K562 (cell line): Measurements from ENCODE around the gene SLC9B1. TPM values are rescaled to one million over a fixed set of nuclear protein-coding genes. Genes with fewer than 3 reads are reported as not detected.

Source experiments
- AFF1 ChIP-seq, 2 experiments: fragments of 450-650 bp; IDR thresholded peaks; 2 replicates each; pipeline ENCODE4 v1.6.1; 2018; ENCODE audit warnings: mild to moderate bottlenecking in 2 of 2, low read depth in 1 of 2; ENCODE audit not compliant: partially characterized antibody in 2 of 2
- ARID1B ChIP-seq: fragments of 450-650 bp; IDR thresholded peaks from 2 replicates; pipeline ENCODE4 v1.6.1; 2016; ENCODE audit warnings: antibody characterized with exemption, mild to moderate bottlenecking, inconsistent platforms
- ARNT ChIP-seq, 2 experiments: fragments of 450-650 bp; IDR thresholded peaks; 2 replicates each; pipeline ENCODE4 v1.6.1; 2016; ENCODE audit warnings: mild to moderate bottlenecking in 1 of 2
- ATF1 ChIP-seq, 2 experiments: fragments of 450-650 bp in 1 of 2; IDR thresholded peaks; 2 replicates each; pipeline ENCODE4 v1.6.1; 2016; ENCODE audit warnings: missing compliant biosample characterization in 1 of 2, missing genetic modification characterization in 1 of 2
- BRCA1 ChIP-seq, 2 experiments: fragments of 450-650 bp in 1 of 2; sonication (generic) in 1 of 2; formaldehyde crosslinking in 1 of 2; IDR thresholded peaks; 2 replicates each; pipeline versions ENCODE4 v1.5.0 to v1.6.1; 2017 to 2020; ENCODE audit warnings: mild to moderate bottlenecking in 1 of 2, missing genetic modification reagents in 1 of 2
- CEBPB ChIP-seq: fragments of 450-650 bp; IDR thresholded peaks from 2 replicates; pipeline ENCODE4 v1.6.1; 2016; ENCODE audit warnings: missing genetic modification characterization, missing compliant biosample characterization
- CREB3 ChIP-seq: fragments of 450-650 bp; conservative IDR thresholded peaks from 2 replicates; pipeline ENCODE4 v1.6.1; 2016; ENCODE audit warnings: missing genetic modification characterization, low read depth, mild to moderate bottlenecking, missing compliant biosample characterization, moderate library complexity
- CSDE1 ChIP-seq, 2 experiments: fragments of 450-650 bp; IDR thresholded peaks; 2 replicates each; pipeline ENCODE4 v1.6.1; 2016; ENCODE audit warnings: mild to moderate bottlenecking in 1 of 2
- ETV1 ChIP-seq: fragments of 450-650 bp; conservative IDR thresholded peaks from 2 replicates; pipeline ENCODE4 v1.6.1; 2016; ENCODE audit warnings: missing genetic modification characterization, control low read depth, low read depth, missing compliant biosample characterization
- EWSR1 ChIP-seq: fragments of 450-650 bp; IDR thresholded peaks from 2 replicates; pipeline ENCODE4 v1.6.1; 2018; ENCODE audit warnings: borderline replicate concordance, mild to moderate bottlenecking, low read depth, moderate library complexity; ENCODE audit not compliant: partially characterized antibody
- GABPB1 ChIP-seq: sonication (generic); formaldehyde crosslinking; IDR thresholded peaks from 2 replicates; pipeline ENCODE4 v1.8.0; 2022; ENCODE audit warnings: mild to moderate bottlenecking, missing genetic modification reagents
- HNRNPLL ChIP-seq: fragments of 200-400 bp; formaldehyde crosslinking; IDR thresholded peaks from 2 replicates; pipeline ENCODE4 v1.6.1; 2017; ENCODE audit warnings: low read length, low read depth, mild to moderate bottlenecking; ENCODE audit not compliant: poor library complexity, severe bottlenecking
- MBD2 ChIP-seq: sonication (generic); IDR thresholded peaks from 2 replicates; pipeline ENCODE4 v1.6.1; 2016; ENCODE audit warnings: low read depth, borderline replicate concordance
- MTA1 ChIP-seq: fragments of 450-650 bp; IDR thresholded peaks from 2 replicates; pipeline ENCODE4 v1.6.1; 2017; ENCODE audit warnings: borderline replicate concordance
- NR2F6 ChIP-seq: fragments of 450-650 bp; formaldehyde crosslinking; IDR thresholded peaks from 2 replicates; pipeline ENCODE4 v1.4.0; 2020; ENCODE audit warnings: mild to moderate bottlenecking
- POLR2B ChIP-seq: fragments of 450-650 bp; IDR thresholded peaks from 2 replicates; pipeline ENCODE4 v1.6.1; 2018; ENCODE audit warnings: low read depth; ENCODE audit not compliant: partially characterized antibody
- POLR2H ChIP-seq: IDR thresholded peaks from 2 replicates; pipeline ENCODE4 v1.6.1; 2016; ENCODE audit warnings: missing genetic modification characterization, low read depth, mild to moderate bottlenecking, control low read depth, missing compliant biosample characterization, moderate library complexity
- SAP30 ChIP-seq: fragments of 200-600 bp; sonication (generic); IDR thresholded peaks from 2 replicates; pipeline ENCODE4 v1.6.1; 2012; ENCODE audit warnings: borderline replicate concordance, low read depth, mild to moderate bottlenecking, moderate library complexity, low read length, control low read depth, inconsistent platforms; ENCODE audit not compliant: insufficient read depth, poor library complexity, severe bottlenecking
- SMARCA4 ChIP-seq: fragments of 450-650 bp; IDR thresholded peaks from 2 replicates; pipeline ENCODE4 v1.6.1; 2016
- SNIP1 ChIP-seq: fragments of 450-650 bp; IDR thresholded peaks from 2 replicates; pipeline ENCODE4 v1.7.1; 2017; ENCODE audit warnings: low read depth, mild to moderate bottlenecking
- TAF15 ChIP-seq: fragments of 200-400 bp; formaldehyde crosslinking; IDR thresholded peaks from 2 replicates; pipeline ENCODE4 v1.6.1; 2017; ENCODE audit warnings: mild to moderate bottlenecking, low read depth, low read length, moderate library complexity
- ZC3H11A ChIP-seq: IDR thresholded peaks from 2 replicates; pipeline ENCODE4 v1.6.1; 2012; ENCODE audit warnings: low read depth, low read length, improper control_type of control experiment
- ZEB2 ChIP-seq: fragments of 450-650 bp; IDR thresholded peaks from 2 replicates; pipeline ENCODE4 v1.6.1; 2016
- polyA plus RNA-seq, 8 experiments: library from polyadenylated mRNA; depleted of rRNA in 4 of 8; stranded (reverse) in 5 of 8; unstranded in 3 of 8; fragments of >200 nt; fragmentation: Nextera tagmentation in 2 of 8; fragmentation: Illumina TruSeq in 1 of 8; extraction: Ambion mirVana in 2 of 8; extraction: Trizol in 1 of 8; gene quantifications; 2 replicates each; pipeline versions ENCODE4 v1.2.1 to v1.2.3, GENCODE V29; 2011 to 2014; ENCODE audit warnings: inconsistent platforms in 1 of 8, missing spikeins in 1 of 8
- total RNA-seq, 7 experiments: library from RNA; depleted of rRNA in 6 of 7; stranded (reverse); fragments of >200 nt in 6 of 7; fragmentation: Illumina TruSeq in 2 of 7; extraction: Trizol in 2 of 7; gene quantifications; 2 replicates each; pipeline versions ENCODE4 v1.2.1 to v1.2.3, GENCODE V29; 2011 to 2021; ENCODE audit warnings: low replicate concordance in 1 of 7

The SLC9B1 gene
- total and polyA plus RNA-seq, 9 of the 15 experiments (the other 6 are each of a cell fraction or from before 2014, with no cell fraction given) = 0.21 to 1.3 (median 0.51) TPM

- TF ChIP-seq HNRNPLL = peak; percentile 78
- peak; percentile 80 for TF ChIP-seq POLR2H (tag)
- TF ChIP-seq SNIP1 = no peak; the same call in 1 of the 2 replicates
- TF ChIP-seq ETV1 (tag) = peak; percentile 59; the same call in 1 of the 2 replicates
- no peak for TF ChIP-seq NR2F6 (CRISPR knock-in tag)
- peak; percentile 59; the same call in 1 of the 2 replicates for TF ChIP-seq ARID1B
- TF ChIP-seq BRCA1 (IDR thresholded peaks at IDR 0.05) = no peak
- TF ChIP-seq BRCA1 (CRISPR knock-in tag; IDR thresholded peaks at IDR 0.05) = no peak
- peak; percentile 51; the same call in 1 of the 2 replicates for TF ChIP-seq MBD2
- peak; percentile 92 for TF ChIP-seq ATF1 (CRISPR knock-in tag; IDR thresholded peaks at IDR 0.05)
- TF ChIP-seq ATF1 (tag; IDR thresholded peaks at IDR 0.05) = peak; percentile 99
- peak in 1 of 2 experiments; percentile 78 for TF ChIP-seq AFF1 (IDR thresholded peaks at IDR 0.05; ENCODE audit: low read depth in 1 of 2, partially characterized antibody in 2 of 2)
- no peak for TF ChIP-seq SAP30
- TF ChIP-seq GABPB1 = peak; percentile 75; the same call in 1 of the 2 replicates
- TF ChIP-seq EWSR1 = no peak
- peak in 1 of 2 experiments; percentile 67; a peak in 1 of 4 replicates for TF ChIP-seq CSDE1 (IDR thresholded peaks at IDR 0.05)
- 0 out of 4 replicates have a peak, but pooled peaks of 1 of the 2 experiments have one; percentile 19 for TF ChIP-seq ARNT (IDR thresholded peaks at IDR 0.05)
- TF ChIP-seq CEBPB (tag) = peak; percentile 99
- TF ChIP-seq CREB3 (tag) = 0 out of 2 replicates have a peak, but pooled peaks have one; percentile 20
- peak; percentile 73 for TF ChIP-seq ZEB2
- TF ChIP-seq TAF15 = no peak
- peak; percentile 81; the same call in 1 of the 2 replicates for TF ChIP-seq ZC3H11A
- peak; percentile 80 for TF ChIP-seq POLR2B
- peak; percentile 31 for TF ChIP-seq SMARCA4
- peak; percentile 98 for TF ChIP-seq MTA1
These were observed at the start of gene SLC9B1 (continued) for GRCh38 chr4:103019308-103020124.
